SU-DHL-6 (cell line): ENCODE results near the gene DACH1.

Experiments
- EZH2phosphoT487 ChIP-seq: fragments of 200-600 bp; sonication (generic), shearing (Covaris generic); conservative IDR thresholded peaks from 2 replicates; pipeline ENCODE4 v1.6.1; 2018; ENCODE audit warnings: mild to moderate bottlenecking, antibody characterized with exemption, low read length, moderate library complexity, mixed read lengths
- TF ChIP-seq, protein P1 (sequence below): fragments of 200-600 bp; sonication (generic); IDR thresholded peaks from one replicate; pipeline ENCODE4 v1.5.1; 2017; ENCODE audit warnings: antibody characterized with exemption, mild to moderate bottlenecking, low read length, moderate library complexity; ENCODE audit not compliant: insufficient read depth, poor library complexity, severe bottlenecking

DNA sequence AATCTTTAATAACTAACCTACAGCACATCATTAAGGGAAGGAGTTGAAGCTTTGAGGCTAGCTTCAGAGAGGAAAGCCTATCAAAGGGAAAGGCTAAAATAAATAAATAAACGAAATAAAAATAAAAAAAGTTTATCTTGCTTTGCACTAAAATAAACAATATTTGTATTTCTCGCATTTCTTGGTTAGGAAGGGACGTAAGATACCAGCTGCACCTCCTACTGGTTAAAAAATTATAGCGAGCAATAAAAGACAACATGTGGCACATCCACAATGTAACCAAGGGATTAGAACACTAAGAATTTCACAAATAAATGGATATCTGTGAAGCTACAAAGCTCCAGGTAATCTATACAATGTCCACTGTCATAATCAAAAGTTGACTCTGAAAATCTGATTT is 194.5 kb downstream of the DACH1 start:
- TF ChIP-seq, protein P1, sequence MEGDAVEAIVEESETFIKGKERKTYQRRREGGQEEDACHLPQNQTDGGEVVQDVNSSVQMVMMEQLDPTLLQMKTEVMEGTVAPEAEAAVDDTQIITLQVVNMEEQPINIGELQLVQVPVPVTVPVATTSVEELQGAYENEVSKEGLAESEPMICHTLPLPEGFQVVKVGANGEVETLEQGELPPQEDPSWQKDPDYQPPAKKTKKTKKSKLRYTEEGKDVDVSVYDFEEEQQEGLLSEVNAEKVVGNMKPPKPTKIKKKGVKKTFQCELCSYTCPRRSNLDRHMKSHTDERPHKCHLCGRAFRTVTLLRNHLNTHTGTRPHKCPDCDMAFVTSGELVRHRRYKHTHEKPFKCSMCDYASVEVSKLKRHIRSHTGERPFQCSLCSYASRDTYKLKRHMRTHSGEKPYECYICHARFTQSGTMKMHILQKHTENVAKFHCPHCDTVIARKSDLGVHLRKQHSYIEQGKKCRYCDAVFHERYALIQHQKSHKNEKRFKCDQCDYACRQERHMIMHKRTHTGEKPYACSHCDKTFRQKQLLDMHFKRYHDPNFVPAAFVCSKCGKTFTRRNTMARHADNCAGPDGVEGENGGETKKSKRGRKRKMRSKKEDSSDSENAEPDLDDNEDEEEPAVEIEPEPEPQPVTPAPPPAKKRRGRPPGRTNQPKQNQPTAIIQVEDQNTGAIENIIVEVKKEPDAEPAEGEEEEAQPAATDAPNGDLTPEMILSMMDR, result no peak
- TF ChIP-seq EZH2phosphoT487, result no peak
